HG03342 (cell line): ENCODE measurements around the gene KIAA1217.

ENCODE experiments used
- ATAC-seq: cut with Tn5 transposase; IDR thresholded peaks from one replicate; pipeline ENCODE4 v1.9.1; 2021; ENCODE audit warnings: mild to moderate bottlenecking, moderate library complexity; ENCODE audit not compliant: unreplicated experiment

Gene KIAA1217

DNA sequence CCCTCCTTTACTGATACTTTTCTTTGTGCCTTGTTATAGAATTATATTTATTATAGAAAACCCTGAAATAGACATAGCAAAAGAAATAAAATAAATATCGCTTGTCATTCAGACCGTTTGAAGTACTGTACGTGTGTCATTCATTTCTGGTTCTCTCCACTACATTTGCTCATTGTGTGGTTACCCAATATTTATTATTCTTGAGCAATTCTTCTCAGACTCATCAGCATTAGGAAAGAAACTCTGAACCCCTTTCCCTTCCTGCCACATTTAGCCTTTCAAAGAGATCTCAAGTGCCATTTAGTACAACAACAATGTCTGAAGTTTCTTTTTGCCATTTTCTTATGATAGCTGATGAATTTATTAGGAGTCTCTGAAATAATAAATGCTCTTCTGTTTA, 154.1 kb downstream of the KIAA1217 start:
- ATAC-seq = no peak

DNA sequence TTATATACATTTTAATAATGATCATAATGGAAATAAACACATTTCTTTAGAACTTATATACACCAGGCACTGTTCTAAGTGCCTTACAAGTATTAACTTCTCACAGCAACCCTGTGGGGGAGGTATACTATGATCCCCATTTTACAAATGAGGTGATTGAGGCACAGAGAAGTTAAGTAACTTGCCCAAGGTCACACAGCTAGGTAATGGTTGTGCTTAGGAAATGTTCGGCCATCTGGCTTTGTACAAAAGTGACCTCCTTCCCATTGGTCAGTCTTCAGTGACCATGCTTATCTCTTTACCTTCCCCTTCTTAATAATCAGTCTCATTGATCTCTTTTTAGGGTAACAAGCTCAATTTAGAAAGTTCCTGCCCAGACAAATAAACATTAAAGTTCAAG, 158.8 kb downstream of the KIAA1217 start:
- ATAC-seq = no peak

DNA sequence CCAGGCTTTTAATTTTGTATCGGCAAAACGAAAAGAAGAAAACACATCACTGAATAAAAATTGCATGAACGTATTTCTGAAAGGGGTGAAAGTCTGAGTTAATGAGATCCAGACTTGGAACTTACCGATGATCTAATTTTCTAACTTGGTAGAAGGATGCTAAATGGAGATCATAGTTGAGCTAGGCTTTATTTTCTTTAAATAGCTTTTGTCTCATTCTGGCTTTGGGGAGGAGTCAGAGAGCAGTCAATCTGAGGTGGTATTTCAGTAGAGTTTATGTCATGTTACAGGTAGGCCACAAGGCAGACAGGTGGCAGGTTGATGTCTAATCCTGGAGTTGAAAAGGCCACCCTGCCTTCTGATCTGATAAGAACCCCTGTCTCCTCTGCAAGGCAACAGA, 161.9 kb downstream of the KIAA1217 start:
- no peak for ATAC-seq

DNA sequence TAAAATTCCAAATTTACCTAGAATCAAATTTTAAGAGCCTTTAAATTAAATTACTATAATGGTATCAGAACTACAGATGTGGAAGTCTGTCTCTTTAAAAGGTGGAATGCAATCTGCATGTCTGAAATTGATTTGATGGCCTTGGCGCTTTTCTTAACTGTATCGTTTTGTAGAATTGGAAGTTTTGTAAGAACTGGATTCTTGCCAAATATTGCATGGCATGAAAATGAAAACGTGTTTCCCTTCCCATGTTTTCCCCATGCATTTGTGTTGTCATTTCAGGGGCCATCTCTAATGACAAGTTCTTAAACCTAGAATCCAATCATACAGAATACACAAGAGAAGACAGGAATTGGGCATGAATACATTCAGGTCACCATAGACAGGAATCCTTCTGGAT, 162.5 kb downstream of the KIAA1217 start:
- no peak for ATAC-seq

DNA sequence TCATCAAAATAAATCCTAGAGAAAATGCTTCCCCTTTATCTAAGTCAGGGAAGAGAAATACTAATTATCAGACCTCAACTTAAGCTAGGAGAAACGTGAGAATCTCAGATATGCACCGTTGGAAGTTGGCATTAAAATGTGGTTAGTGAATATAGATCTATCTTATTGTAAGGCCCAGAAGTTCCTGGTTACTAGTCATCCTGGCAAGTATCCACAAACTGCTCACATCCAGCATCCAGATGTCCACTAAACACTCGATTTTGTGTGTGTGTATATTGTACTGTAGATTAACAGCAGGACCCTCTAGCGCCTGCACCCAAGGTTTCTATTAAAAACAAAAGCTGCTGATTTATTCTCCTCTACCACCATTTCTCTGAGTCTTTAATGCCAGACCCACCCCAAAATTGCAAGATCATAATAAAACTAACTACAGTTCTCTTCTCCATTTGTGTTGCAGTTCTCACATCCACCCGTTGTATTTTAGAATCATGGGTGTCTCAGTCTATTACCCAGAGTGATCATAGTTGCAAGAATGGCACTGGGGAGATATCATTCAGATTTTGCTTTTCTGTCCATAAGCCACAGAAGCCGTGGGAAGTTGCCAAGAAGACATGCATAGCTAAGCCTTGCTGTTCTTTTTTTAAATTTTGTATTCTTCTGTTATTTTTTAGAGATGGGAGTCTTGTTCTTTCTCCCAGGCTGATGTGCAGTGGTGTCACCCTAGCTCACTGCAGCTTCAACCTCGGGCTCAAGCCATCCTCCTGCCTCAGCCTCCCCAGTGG, 165.4 kb downstream of the KIAA1217 start:
- no peak for ATAC-seq

DNA sequence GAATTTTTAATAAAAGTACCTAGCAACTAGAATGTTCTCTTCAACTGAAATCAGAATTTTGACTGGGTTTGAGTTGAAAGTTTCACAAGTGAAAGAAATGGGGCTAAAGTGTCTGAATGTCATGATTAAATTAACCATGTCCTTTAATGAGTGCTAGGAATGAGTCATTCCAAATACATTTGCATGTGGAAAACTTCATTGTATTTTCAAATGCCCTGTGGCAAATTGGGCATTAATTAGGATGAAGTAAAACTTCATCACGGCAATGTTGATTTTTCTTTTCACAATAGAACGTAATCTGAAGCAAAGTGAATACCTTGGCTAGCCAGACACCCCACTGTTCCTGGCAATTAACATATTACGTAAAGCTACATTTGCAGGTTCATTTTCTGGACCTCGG, 166.6 kb downstream of the KIAA1217 start:
- no peak for ATAC-seq

DNA sequence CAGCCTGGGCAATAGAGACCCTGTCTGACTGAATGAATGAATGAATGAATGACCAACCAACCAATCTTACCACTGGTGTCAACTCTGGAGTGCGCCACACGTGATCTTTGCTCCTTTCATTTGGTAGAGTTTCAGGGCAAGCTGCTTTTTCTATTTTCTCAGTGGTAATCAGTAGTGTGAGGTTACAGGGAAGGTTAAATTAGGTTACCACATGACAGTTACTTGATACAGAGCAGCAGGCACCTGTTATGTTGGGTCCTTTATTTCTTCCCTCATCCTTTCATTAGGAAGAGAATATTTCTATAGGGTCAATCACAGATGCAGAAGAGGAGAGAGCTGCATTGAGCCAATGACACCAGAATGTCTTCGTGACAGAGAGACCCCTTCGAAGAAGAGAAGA, 167.8 kb downstream of the KIAA1217 start:
- no peak for ATAC-seq

DNA sequence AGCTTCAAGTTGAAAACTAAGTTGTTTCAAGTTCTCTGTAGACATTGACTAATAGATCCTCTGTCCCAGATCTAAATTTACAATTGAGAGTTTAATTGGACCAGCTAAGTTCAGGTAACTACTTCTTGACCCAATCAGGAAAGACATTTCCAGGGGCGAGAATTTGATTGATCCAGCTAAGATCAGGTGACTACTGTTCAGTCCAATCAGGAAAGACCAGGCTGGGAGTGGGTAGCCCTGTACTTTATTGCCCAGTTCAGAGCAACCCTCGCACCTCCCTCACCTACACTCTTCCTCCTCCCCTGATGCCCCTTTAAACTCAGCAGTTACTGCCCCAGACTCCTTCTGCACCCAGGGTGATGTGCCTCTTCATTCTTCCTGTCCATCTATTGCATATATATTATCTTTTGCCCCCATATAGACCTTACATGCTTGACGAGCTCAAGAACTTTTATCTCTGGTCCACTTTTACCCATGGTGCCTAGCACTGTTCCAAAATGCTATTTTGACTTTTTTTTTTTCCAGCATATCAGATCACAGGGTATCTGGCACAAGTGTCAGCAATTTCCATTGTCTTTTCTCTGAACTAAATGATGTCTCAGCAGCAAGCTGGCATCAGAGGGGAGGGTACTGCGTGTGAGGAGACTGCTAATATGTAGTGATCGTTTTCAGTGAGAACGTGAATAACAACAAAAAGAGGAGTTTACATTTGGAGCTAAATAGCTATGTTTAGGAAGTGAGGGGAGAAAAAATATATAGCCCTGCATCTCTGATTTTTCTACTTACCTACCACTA, 169.4 kb downstream of the KIAA1217 start:
- no peak for ATAC-seq

DNA sequence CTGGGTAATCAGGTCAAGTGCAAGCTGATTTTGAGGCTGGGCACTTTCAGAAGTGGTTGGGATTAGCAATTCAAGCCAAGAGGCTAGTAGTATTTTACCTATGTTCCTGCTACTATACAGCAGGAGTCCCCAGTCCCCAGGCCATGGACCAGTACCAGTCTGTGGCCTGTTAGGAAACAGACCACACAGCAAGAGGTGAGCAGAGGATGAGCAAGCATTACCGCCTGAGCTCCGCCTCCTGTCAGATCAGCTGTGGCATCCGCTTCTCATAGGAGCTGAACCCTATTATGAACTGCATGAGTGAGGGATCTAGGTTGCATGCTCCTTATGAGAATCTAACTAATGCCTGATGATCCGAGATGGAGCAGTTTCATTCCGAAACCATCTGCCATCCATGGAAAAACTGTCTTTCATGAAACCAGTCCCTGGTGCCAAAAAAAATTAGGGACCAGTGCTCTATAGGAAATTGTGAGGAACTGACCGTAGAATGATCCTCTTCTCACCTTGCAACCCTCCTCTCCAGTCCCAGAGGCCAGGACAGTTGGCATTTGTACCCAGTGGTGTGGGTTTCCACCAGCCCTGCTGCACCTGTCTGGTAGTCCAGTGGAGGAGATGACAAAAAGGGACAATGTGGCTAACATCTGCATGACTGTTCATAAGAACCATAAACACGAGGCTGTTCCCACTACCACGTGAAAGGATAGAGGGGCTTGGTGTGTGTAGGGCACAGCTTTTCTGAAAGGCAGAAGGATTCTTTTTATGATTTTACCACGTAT, 172.5 kb downstream of the KIAA1217 start:
- no peak for ATAC-seq

DNA sequence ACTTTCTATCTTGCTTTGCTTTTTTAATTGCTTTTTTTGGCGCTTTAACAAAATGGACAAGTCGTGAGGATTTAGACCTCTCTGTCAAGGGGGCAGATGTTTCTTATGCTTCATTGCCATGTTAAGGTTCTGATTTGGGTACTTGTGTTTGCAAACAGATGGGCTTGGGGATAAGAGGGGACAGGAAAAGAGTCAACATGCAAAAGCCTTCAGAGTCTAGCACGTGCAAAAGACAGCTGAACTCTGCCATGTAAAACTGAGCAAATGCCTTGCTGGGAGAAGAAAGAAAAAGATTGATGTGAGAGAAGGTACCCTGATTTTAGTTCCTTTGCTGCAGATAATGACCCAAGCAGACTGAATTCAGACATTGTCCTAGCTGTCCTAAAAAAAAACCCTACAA, 173.1 kb downstream of the KIAA1217 start:
- no peak for ATAC-seq

DNA sequence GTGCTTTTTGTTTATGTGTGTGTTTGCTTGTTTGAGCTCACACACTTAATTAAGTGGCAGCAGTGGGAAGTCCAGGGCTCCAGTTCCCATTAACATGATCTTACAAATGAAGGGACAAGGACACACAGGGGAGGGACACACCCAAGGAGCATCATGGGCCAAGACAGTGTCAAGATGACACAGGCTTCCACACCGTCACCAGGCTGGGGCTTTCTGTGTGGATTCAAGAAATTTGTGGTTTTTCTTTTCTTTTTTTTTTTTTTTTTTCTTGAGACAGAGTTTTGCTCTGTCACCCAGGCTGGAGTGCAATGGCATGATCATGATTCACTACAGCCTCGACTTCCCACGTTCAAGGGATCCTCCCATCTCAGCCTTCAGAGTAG, 173.6 kb downstream of the KIAA1217 start:
- ATAC-seq = peak; percentile 30

DNA sequence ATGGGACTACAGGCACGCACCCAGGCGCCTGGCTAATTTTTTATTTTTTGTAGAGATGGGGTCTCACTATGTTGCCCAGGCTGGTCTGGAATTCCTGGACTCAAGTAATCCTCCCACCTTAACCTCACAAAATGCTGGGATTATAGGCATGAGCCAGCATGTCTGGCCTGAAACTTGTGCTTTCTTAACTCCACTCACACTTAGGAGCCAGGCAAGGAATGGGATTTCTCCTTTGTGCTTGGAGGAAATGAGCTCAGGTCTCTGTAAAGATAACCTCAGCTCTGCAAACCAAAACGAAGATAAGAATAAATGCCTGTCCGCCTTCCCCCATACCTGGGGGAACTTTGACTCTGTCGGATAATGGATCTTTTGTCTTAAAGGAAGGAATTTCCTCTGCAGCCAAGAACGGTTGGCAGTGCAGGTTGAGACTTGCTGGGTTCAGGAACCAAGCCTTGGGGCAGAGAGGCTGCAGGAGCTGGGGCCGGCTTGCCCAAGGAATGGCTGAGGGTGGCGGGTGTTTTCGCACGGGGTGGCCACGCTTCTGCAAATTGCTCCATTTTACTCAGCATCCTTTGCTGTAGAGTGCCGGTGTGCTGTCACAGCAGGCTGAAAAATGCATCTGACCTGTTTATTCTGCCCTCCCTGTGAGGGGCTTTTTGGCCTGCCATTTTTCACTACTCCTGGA, 174.2 kb downstream of the KIAA1217 start:
- ATAC-seq = peak; percentile 61

DNA sequence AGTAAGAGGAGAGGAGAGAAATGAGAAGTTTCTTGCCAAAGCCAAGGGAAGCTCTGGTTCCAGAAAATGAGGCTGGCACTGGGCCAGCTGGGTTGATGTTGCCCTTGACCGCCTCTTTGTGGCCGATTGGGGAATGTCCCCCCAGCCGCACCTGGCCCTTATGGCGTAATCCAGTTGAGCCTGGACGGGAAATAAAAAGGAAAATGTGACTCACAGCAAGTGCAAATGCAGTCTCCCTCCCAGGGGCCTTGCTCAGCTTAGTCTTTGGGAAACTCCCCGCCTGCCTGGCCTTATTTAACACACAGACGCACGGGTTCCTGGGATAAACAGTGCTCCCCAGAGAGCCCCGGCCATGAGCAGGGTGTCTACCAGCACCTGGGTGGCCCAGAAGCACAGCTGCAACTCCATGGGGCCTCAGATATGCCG, 174.8 kb downstream of the KIAA1217 start:
- peak; percentile 85 for ATAC-seq

DNA sequence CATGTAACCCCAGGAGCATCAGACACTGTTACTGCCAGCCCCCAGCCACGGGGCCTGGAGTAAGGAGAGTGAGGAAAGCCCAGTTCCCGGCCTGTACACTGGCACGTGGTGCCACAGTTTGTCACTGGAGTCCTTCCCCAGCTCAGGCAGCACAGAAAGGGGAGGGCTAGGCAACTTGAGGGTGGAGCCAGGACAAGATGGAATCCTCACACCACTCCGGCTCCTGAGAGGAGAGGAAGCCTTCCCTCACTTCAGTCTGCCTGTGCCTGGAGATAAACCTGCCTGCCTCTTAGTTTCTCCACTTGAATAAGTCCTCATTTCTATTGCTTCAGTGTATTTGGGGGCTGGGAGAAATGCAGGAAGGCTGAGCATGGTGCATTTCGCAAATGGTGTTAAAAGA, 176.0 kb downstream of the KIAA1217 start:
- ATAC-seq = no peak

DNA sequence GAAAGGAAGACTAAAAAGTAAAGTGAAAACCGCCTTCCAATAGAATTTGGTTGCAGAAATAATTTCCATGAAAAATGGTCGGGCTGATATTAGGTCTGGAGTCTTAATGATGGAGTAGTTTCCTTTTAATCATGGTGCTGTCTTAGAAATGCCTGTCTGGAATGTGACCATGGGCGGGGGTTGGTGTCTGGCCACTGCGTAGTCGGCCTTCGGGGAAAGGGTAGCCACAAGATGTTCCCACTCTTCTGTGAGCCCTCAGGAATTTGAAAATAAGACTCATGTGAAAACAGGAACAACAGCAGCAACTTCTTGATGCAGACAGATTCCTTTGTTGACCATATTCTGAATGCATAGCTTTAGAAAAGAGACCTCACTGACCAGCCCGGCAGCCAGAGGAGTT, 176.8 kb downstream of the KIAA1217 start:
- ATAC-seq = no peak

DNA sequence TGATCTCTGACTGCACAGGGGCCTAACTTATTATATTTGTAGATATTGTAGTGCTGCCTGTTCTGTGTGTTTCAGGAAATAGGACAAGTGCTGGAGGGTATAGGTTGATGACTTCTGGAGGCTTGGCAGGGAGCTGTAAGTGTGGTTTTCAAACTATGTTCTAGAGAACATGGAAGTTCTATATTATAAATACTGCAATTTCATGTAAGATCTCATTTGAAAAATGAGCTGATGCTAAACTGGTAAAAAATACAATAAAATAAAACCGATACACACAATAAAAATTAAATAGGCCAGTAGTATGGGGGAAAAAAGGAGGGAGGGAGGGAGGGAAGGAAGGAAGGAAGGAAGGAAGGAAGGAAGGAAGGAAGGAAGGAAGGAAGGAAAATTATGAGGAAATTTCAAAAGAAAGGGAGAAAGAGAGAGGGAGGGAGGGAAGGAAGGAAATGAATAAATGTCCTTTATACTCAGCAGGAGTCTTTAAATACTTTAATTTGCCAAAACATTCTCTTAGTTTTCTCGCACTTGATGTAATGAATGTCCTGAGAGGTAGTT, 181.3 kb downstream of the KIAA1217 start:
- ATAC-seq = no peak

DNA sequence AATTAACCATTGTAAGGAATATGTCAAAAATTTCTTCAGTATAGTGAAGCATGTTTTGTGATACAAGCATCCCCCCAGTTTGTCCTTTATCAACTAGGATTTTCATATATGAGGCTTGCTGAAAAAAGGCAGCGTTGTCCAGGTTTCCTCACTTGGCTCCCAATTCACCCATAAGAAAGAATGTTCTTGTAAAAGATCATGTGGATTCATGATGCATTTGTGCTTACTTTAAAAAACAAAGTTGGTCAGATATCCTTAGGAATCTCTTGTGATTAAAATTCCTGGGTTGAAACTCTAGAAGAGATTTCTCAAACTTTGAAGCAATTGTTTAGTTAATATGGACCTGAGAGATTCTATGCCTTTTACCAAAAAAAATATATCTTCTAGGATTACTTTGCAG, 181.8 kb downstream of the KIAA1217 start:
- no peak for ATAC-seq

DNA sequence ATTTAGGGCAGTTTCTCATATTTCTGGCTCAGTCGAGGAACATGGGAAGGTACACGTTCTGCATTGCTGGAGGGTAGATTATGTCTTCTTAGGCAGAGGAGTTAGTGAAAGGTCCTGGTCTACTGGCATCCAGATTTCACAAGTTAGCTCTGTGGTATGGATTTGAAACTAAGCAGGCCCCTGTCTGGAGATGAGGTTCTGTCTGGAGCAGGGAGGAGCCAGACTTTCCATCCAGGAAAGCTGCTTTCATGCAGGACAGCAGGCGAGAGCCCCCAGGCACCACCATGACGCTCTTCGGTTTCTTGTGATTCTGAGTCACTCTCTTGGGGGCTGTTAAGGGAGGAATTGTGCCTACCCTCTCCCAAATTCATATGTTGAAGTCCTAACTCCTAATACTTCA, 184.3 kb downstream of the KIAA1217 start:
- no peak for ATAC-seq

DNA sequence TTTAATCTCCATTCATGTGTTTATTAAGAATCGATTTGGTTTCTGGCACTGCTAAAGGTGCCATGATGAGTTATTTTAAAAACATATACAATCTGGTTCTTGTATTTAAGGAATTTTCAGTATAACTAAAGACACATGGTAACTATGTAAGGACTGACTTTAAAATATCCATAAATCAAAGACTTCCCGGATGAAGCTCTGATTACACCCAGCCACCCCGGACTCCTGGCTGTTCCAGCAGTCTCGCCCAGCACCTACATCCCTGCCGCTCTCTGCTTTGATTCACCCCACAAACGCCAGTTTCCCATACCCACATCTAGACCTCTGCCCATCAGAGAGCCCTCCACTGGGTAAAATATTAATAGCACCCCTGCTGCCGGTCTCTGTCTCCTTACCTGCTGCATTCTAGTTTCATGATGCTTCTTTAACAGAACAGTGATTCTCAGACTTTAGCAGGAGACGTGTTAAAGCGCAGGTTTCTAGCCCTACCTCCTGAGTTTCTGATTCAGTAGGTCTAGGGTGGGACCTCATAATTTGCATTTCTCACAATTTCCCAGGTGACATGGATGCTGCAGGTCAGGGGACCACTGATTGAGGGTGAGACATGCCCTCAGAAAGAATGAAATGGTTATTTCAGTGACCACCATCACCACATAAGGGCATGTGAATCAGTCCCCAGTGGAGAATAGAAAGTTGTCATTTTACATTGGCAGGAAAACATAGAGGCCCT, 185.7 kb downstream of the KIAA1217 start:
- peak; percentile 66 for ATAC-seq

DNA sequence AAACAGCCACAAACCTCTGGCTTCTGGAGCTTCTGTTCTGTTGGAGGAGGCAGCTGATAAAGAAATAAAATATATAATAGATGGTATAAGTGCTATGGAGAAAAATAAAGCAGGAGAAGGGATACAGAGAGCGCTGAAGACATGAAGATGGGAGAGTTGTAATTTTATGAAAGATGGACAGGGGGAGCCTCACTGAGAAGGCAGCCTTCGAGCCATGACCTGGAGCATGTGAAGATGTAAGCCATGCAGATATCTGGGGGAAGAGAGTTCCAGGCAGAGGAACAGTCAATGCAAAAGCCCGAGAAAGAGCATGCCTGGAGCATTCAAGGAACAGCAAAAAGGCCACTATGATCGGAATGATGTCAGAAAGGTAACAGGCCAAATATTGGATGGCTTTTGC, 187.5 kb downstream of the KIAA1217 start:
- no peak for ATAC-seq
